Measurements from ENCODE around the gene PPP1R12C. TPM values are rescaled to one million over a fixed set of nuclear protein-coding genes. Genes with fewer than 3 reads are reported as not detected.
"Not testable (repeated sequence)": the region's sequence is repeated elsewhere in the genome, so short reads cannot be mapped to it uniquely, and the experiment has no call there.

The PPP1R12C gene
- total RNA-seq, 1 donor from 2014 or later, result 120 TPM

DNA sequence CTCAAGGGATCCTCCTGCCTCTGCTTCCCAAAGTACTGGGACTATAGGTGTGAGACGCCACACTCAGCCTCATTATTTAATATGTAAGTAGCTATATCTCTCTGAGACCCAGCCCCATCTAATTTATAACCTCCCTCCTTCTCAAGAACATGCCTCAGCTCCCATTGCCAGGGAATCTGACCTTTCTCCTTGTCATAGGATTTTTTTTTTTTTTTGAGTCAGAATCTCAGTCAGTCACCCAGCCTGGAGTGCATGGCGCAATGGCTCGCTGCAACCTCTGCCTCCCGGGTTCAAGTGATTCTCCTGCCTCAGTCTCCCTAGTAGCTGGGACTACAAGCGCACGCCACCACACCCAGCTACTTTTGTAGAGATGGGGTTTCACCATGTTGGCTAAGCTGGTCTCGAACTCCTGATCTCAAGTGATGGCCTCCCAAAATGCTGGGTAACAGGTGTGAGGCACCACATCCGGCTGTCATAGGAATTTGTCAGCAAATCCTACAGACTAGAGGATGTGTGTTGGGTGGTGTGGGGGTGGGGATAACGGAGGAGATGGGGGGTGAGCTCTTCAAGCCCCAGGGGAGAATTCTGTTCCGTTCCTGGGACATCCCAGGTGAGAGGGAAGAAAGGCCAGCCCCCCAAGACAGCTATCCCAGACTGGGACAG is 46.8 kb downstream of the PPP1R12C start:
- Histone ChIP-seq H3K4me1 (peaks cover 4% of the 10 kb centered on the region), H3K36me3 (no peaks in the 10 kb centered on the region), H3K4me3 (no peak overlapping the region), H3K9me3 (no peaks in the 10 kb centered on the region), H3K27me3 (peaks cover 31% of the 10 kb centered on the region), H3K27ac (no peak overlapping the region)
- TF ChIP-seq CTCF (IDR thresholded peaks at IDR 0.05), result no peak
- intact Hi-C loops (cut with DNase I), result no loop called here
- ATAC-seq (no peak), DNase-seq (no peak)

DNA sequence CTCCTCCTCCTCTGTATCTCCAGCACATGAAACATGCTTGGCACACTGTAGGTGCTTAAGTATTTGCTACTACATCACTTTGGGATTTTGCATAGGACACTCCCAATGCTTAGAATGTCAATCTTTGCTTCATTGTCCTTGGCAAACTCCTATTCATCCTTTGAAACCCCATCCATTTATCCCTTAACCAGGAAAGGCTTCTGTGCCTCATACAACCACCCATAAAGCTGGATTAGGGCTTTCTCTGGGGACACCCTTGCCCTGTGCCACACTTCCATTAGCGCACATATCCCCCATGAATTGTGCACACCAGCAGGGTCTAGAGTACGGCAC is 47.6 kb downstream of the PPP1R12C start:
- intact Hi-C loops (cut with DNase I), result no loop called here

GRCh38 chr19:55068950-55069864 is 48.2 kb downstream of the PPP1R12C start:
- no peaks in the 10 kb centered on the region for H3K9me3 ChIP-seq
- no peak for TF ChIP-seq CTCF (IDR thresholded peaks at IDR 0.05)
- H3K27ac ChIP-seq, result peak overlapping the region; percentile 73
- peak overlapping the region; percentile 43 for H3K4me3 ChIP-seq
- no peaks in the 10 kb centered on the region for H3K4me1 ChIP-seq
- peaks cover 31% of the 10 kb centered on the region for H3K27me3 ChIP-seq
- peak; percentile 91 for ATAC-seq
- peak; percentile 79 for DNase-seq
- H3K36me3 ChIP-seq, result no peaks in the 10 kb centered on the region
- intact Hi-C loops (cut with DNase I), result no loop called here

More for the DNA sequence above, 47.6 kb downstream of the PPP1R12C start:
- no peak for ATAC-seq
- Histone ChIP-seq H3K4me3 (peak overlapping the region; percentile 43), H3K4me1 (no peaks in the 10 kb centered on the region), H3K27ac (peak overlapping the region; percentile 73), H3K36me3 (no peaks in the 10 kb centered on the region), H3K9me3 (no peaks in the 10 kb centered on the region), H3K27me3 (peaks cover 31% of the 10 kb centered on the region)
- DNase-seq, result no peak
- no peak for TF ChIP-seq CTCF (IDR thresholded peaks at IDR 0.05)

GRCh38 chr19:55067869-55068268 is 49.6 kb downstream of the PPP1R12C start:
- H3K27ac ChIP-seq, result no peak overlapping the region
- DNase-seq (no peak), ATAC-seq (no peak)
- intact Hi-C loops (cut with DNase I), result no loop called here
- no peaks in the 10 kb centered on the region for H3K9me3 ChIP-seq
- H3K27me3 ChIP-seq, result peaks cover 24% of the 10 kb centered on the region
- no peak overlapping the region for H3K4me3 ChIP-seq
- H3K4me1 ChIP-seq, result no peaks in the 10 kb centered on the region
- no peak for TF ChIP-seq CTCF (IDR thresholded peaks at IDR 0.05)
- H3K36me3 ChIP-seq, result no peaks in the 10 kb centered on the region

DNA sequence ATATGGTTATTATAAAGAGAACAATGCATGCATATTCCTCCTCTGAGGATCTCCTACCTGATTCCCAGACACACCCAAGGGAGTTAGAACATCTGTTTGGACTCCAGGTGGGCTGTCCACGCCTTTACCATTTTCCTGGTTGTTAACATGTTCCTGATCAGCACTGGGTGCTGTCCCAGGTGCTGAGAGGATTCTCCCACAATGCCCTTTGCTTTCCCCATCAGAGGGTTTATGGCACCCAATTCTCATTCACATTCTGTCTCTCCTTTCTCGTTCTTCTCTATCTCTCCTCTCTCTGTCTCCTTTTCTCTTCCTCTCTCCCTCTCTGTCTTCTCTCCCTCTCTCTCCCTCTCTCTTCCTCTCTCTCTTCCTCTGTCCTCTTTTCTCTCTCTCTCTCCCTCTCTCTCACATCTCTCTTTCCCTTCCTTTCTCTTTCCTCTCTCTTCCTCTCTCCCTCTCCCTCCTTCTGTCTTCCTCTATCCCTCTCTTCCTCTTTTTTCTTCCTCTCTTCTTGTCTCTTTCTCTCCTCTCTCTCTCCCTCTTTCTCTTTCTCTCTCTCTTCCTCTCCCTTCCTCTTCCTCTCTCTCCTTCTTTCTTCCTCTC is 51.2 kb downstream of the PPP1R12C start:
- no peaks in the 10 kb centered on the region for H3K36me3 ChIP-seq
- no peak overlapping the region for H3K27ac ChIP-seq
- intact Hi-C loops (cut with DNase I), result no loop called here
- no peak for DNase-seq
- no peaks in the 10 kb centered on the region for H3K9me3 ChIP-seq
- no peak for ATAC-seq
- H3K4me1 ChIP-seq, result peaks cover 11% of the 10 kb centered on the region
- TF ChIP-seq CTCF (IDR thresholded peaks at IDR 0.05), result no peak
- H3K4me3 ChIP-seq, result no peak overlapping the region
- H3K27me3 ChIP-seq, result peaks cover 17% of the 10 kb centered on the region

GRCh38 chr19:55065516-55065915 is 51.9 kb downstream of the PPP1R12C start:
- ATAC-seq; intact Hi-C loops (cut with DNase I): not testable (repeated sequence)

More at GRCh38 chr19:55065516-55065915, 51.9 kb downstream of the PPP1R12C start:
- not testable (repeated sequence) for DNase-seq, H3K9me3 ChIP-seq, H3K27ac ChIP-seq, H3K36me3 ChIP-seq, H3K4me3 ChIP-seq
- peaks cover 11% of the 10 kb centered on the region for H3K4me1 ChIP-seq
- peaks cover 14% of the 10 kb centered on the region for H3K27me3 ChIP-seq

All from upper lobe of right lung (tissue), 1 donor.